PFSK-1 (cell line): Measurements from ENCODE around the gene STH.

Experiments
- POLR2AphosphoS5 ChIP-seq: IDR thresholded peaks from 2 replicates; pipeline ENCODE4 v1.6.1; 2012; ENCODE audit warnings: low read depth, mild to moderate bottlenecking, control low read depth, low read length, moderate library complexity
- TAF1 ChIP-seq: IDR thresholded peaks from 2 replicates; pipeline ENCODE4 v1.6.1; 2012; ENCODE audit warnings: low read length, control low read depth, borderline replicate concordance; ENCODE audit not compliant: insufficient read depth
- TF ChIP-seq, protein P1 (sequence below), 2 experiments: IDR thresholded peaks; 2 replicates each; pipeline versions ENCODE4 v1.6.1 to v1.8.0; 2011 to 2012; ENCODE audit warnings: low read depth in 2 of 2, low read length in 2 of 2, control low read depth in 1 of 2, inconsistent platforms in 1 of 2, mild to moderate bottlenecking in 1 of 2, moderate library complexity in 1 of 2; ENCODE audit not compliant: insufficient read depth in 1 of 2

DNA sequence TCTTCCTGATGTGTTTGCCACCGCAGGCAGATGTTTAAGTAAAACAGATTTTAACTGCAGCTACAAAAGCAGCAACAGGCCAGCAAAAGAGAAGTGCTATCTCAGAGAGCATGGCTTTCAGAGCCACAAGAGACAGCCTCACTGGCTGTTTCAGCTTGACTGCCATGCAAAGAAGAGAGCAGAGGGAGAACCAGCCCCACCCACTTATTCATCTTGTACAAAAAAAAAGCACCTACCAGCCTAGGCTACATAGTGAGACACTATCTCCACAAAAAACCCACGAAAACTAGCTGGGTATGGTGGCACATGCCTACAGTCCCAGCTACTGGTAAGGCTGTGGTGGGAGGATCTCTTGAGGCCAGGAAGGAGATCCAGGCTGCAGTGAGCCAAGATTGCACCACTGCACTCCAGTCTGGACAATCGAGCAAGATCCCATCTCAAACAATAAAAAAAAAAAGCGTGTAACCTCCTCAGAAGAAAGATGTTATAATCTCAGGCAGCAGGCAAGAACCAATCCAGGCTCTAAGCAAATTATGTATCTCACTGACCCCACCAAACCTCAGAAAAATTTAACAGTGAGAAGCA lies 30.0 kb downstream of the STH start:
- TF ChIP-seq TAF1 (no peak), POLR2AphosphoS5 (no peak)
- TF ChIP-seq, protein P1, sequence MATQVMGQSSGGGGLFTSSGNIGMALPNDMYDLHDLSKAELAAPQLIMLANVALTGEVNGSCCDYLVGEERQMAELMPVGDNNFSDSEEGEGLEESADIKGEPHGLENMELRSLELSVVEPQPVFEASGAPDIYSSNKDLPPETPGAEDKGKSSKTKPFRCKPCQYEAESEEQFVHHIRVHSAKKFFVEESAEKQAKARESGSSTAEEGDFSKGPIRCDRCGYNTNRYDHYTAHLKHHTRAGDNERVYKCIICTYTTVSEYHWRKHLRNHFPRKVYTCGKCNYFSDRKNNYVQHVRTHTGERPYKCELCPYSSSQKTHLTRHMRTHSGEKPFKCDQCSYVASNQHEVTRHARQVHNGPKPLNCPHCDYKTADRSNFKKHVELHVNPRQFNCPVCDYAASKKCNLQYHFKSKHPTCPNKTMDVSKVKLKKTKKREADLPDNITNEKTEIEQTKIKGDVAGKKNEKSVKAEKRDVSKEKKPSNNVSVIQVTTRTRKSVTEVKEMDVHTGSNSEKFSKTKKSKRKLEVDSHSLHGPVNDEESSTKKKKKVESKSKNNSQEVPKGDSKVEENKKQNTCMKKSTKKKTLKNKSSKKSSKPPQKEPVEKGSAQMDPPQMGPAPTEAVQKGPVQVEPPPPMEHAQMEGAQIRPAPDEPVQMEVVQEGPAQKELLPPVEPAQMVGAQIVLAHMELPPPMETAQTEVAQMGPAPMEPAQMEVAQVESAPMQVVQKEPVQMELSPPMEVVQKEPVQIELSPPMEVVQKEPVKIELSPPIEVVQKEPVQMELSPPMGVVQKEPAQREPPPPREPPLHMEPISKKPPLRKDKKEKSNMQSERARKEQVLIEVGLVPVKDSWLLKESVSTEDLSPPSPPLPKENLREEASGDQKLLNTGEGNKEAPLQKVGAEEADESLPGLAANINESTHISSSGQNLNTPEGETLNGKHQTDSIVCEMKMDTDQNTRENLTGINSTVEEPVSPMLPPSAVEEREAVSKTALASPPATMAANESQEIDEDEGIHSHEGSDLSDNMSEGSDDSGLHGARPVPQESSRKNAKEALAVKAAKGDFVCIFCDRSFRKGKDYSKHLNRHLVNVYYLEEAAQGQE (IDR thresholded peaks at IDR 0.05; ENCODE audit: insufficient read depth in 1 of 2, low read depth in 2 of 2, low read length in 2 of 2): no peak
